CD4-positive, alpha-beta T cell (primary cell): ENCODE data around the gene EML2. TPM values are rescaled to one million over a fixed set of nuclear protein-coding genes. Genes with fewer than 3 reads are reported as not detected.
A peak's percentile ranks its signal among the peaks of the same experiment; 100 is the strongest.

Experiments
- ATAC-seq: fragments of 200-7000 bp; cut with Tn5 transposase; one replicate; pipeline ENCODE4 v1.10.0; 2022; ENCODE audit warnings: mild to moderate bottlenecking; ENCODE audit not compliant: poor library complexity
- CTCF ChIA-PET: fragments of 350-600 bp; sonication (Branson Sonifier 250); formaldehyde crosslinking; loops from one replicate; lab custom pipeline; 2021; ENCODE audit warnings: antibody characterized with exemption, inconsistent platforms; lab: Charles Lee
- POLR2A ChIA-PET: fragments of 350-600 bp; sonication (Branson Sonifier 250); formaldehyde crosslinking; loops from one replicate; lab custom pipeline; 2021; ENCODE audit warnings: antibody characterized with exemption, inconsistent platforms; lab: Charles Lee
- DNase-seq, 14 experiments: peaks; one replicate each; pipeline ENCODE4 v3.0.0-alpha.2; 2013 to 2020; ENCODE audit warnings: mixed read lengths in 2 of 14
- H3K27ac ChIP-seq, 2 donors: one replicate each; pipeline versions ENCODE4 v1.5.1 to v1.7.0; 2013; ENCODE audit warnings: low read length in 2 of 2, low read depth in 1 of 2, mild to moderate bottlenecking in 1 of 2
- H3K27me3 ChIP-seq, 2 experiments: 1 replicate in 1 of 2; 2 replicates in 1 of 2; pipeline versions ENCODE4 v1.6.1 to v1.7.0; 2013; ENCODE audit warnings: low read length in 2 of 2, control low read depth in 1 of 2, mild to moderate bottlenecking in 1 of 2, moderate library complexity in 1 of 2; ENCODE audit not compliant: insufficient read depth in 2 of 2, control insufficient read depth in 1 of 2
- H3K36me3 ChIP-seq: one replicate; pipeline ENCODE4 v1.6.1; 2013; ENCODE audit warnings: low read length, control low read depth; ENCODE audit not compliant: insufficient read depth
- H3K4me1 ChIP-seq: one replicate; pipeline ENCODE4 v1.6.1; 2013; ENCODE audit warnings: low read length, control low read depth; ENCODE audit not compliant: insufficient read depth
- H3K4me3 ChIP-seq: one replicate; pipeline ENCODE4 v1.5.1; 2013; ENCODE audit warnings: mild to moderate bottlenecking, low read length, moderate library complexity
- H3K9me3 ChIP-seq, 2 experiments: 1 replicate in 1 of 2; 2 replicates in 1 of 2; pipeline versions ENCODE4 v1.6.1 to v1.7.0; 2013; ENCODE audit warnings: low read length in 2 of 2, mild to moderate bottlenecking in 2 of 2, control low read depth in 1 of 2, moderate library complexity in 1 of 2; ENCODE audit not compliant: control insufficient read depth in 1 of 2, insufficient read depth in 1 of 2
- H3K27ac Mint-ChIP-seq: one replicate; pipeline ENCODE4 v1.8.0; 2020; ENCODE audit warnings: mixed read lengths
- H3K27me3 Mint-ChIP-seq: one replicate; pipeline ENCODE4 v1.8.0; 2021; ENCODE audit warnings: mixed read lengths
- H3K36me3 Mint-ChIP-seq: one replicate; pipeline ENCODE4 v1.8.0; 2021; ENCODE audit warnings: low read depth, mixed read lengths
- H3K4me1 Mint-ChIP-seq: one replicate; pipeline ENCODE4 v1.8.0; 2021; ENCODE audit warnings: low read depth, mixed read lengths
- H3K4me3 Mint-ChIP-seq: one replicate; pipeline ENCODE4 v1.8.0; 2020; ENCODE audit warnings: mild to moderate bottlenecking, mixed read lengths
- H3K9me3 Mint-ChIP-seq: one replicate; pipeline ENCODE4 v1.8.0; 2020; ENCODE audit warnings: mixed read lengths
- intact Hi-C, 2 experiments: fragments of 100-400 bp; cut with DNase I in 1 of 2; cut with micrococcal nuclease in 1 of 2; formaldehyde crosslinking; loops; one replicate each; pipeline versions ENCODE4 v1.15.1 to v1.9.0; 2023 to 2025; cut with DNase I, micrococcal nuclease
- total RNA-seq, 174 experiments: library from RNA in 2 of 174; stranded (reverse) in 2 of 174; gene quantifications; one replicate each; pipeline ENCODE4 v1.2.3 and lab custom pipeline; 2021 to 2026
- TF ChIP-seq, protein P1 (sequence below): fragments of 200-600 bp; IDR thresholded peaks from one replicate; pipeline ENCODE4 v1.8.0; 2022; ENCODE audit warnings: antibody characterized with exemption, mild to moderate bottlenecking

The EML2 gene
- total RNA-seq, 2 experiments from 2014 or later = 29.2 to 30.4 TPM

GRCh38 chr19:45585158-45585577 lies 54.0 kb downstream of the EML2 start:
- Mint-ChIP-seq H3K9me3 (no peaks in the 10 kb centered on the region), H3K27me3 (peaks cover 18% of the 10 kb centered on the region), H3K4me1 (peaks cover 26% of the 10 kb centered on the region), H3K36me3 (peaks cover 14% of the 10 kb centered on the region), H3K4me3 (peak overlapping the region; percentile 88), H3K27ac (peak overlapping the region; percentile 98)
- intact Hi-C loops = loop anchor here (2.0 to 10.0 kb wide), 3 partner anchors 78 to 160 kb away; partner anchors contain the start of genes ERCC1 (in 1 of the 2), QPCTL (in 1 of the 2), SNRPD2 (in 1 of the 2) and VASP (in 1 of the 2)
- CTCF ChIA-PET = interaction anchor here (0.6 to 1.7 kb wide), 4 partner anchors 27 to 285 kb away, joined by 3 to 7 read pairs (median 4); partner anchors contain the start of gene QPCTL
- Histone ChIP-seq H3K27me3 (peaks cover 0 to 4% of the 10 kb centered on the region in 2 experiments), H3K4me3 (peak overlapping the region; percentile 95), H3K27ac (peak overlapping the region; percentile 98 to 99), H3K36me3 (peaks cover 5% of the 10 kb centered on the region), H3K9me3 (no peaks in the 10 kb centered on the region), H3K4me1 (peaks cover 21% of the 10 kb centered on the region)
- ATAC-seq = no peak
- DNase-seq = no peak
- TF ChIP-seq, protein P1, sequence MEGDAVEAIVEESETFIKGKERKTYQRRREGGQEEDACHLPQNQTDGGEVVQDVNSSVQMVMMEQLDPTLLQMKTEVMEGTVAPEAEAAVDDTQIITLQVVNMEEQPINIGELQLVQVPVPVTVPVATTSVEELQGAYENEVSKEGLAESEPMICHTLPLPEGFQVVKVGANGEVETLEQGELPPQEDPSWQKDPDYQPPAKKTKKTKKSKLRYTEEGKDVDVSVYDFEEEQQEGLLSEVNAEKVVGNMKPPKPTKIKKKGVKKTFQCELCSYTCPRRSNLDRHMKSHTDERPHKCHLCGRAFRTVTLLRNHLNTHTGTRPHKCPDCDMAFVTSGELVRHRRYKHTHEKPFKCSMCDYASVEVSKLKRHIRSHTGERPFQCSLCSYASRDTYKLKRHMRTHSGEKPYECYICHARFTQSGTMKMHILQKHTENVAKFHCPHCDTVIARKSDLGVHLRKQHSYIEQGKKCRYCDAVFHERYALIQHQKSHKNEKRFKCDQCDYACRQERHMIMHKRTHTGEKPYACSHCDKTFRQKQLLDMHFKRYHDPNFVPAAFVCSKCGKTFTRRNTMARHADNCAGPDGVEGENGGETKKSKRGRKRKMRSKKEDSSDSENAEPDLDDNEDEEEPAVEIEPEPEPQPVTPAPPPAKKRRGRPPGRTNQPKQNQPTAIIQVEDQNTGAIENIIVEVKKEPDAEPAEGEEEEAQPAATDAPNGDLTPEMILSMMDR = no peak
- POLR2A ChIA-PET = interaction anchor here (0.6 to 1.9 kb wide), 11 partner anchors 13 to 132 kb away, joined by 3 to 10 read pairs (median 4); partner anchors contain the start of gene EML2

- peaks cover 26% of the 10 kb centered on the region for H3K4me1 Mint-ChIP-seq
- POLR2A ChIA-PET = interaction anchor here (0.6 to 1.9 kb wide), 13 partner anchors 13 to 133 kb away, joined by 3 to 10 read pairs (median 4); partner anchors contain the start of genes EML2, QPCTL and SNRPD2
Measured at GRCh38 chr19:45584332-45585157, 54.7 kb downstream of the EML2 start, which contains the start of gene OPA3. OPA3 (minus strand) TSS chr19:45584802; CDS start chr19:45584764, 38 bp downstream.

More at GRCh38 chr19:45584332-45585157, 54.7 kb downstream of the EML2 start, which contains the start of gene OPA3:
- TF ChIP-seq, protein P1 = no peak
- H3K4me3 ChIP-seq = peak within 1 kb of the TSS; percentile 95
- Mint-ChIP-seq H3K27me3 (peaks cover 12% of the 10 kb centered on the region), H3K4me3 (peak within 1 kb of the TSS; percentile 88), H3K27ac (peak within 1 kb of the TSS; percentile 98), H3K36me3 (peaks cover 14% of the 10 kb centered on the region), H3K9me3 (no peaks in the 10 kb centered on the region)
- H3K27me3 ChIP-seq = peaks cover 0 to under 1% of the 10 kb centered on the region in 2 experiments
- CTCF ChIA-PET = interaction anchor here (0.6 to 1.7 kb wide), 6 partner anchors 26 to 285 kb away, joined by 3 to 7 read pairs (median 4); partner anchors contain the start of gene QPCTL
- H3K4me1 ChIP-seq = peaks cover 21% of the 10 kb centered on the region
- peak; percentile 85 for ATAC-seq
- DNase-seq = peak; percentile 97 to 100 (median 99)
- intact Hi-C loops = loop anchor here (1.0 to 10.0 kb wide), 6 partner anchors 58 to 492 kb away; partner anchors contain the start of genes QPCTL (in 2 of the 2), ERCC1 (in 1 of the 2), PPP1R37 (in 1 of the 2) and SNRPD2 (in 1 of the 2)
- no peaks in the 10 kb centered on the region for H3K9me3 ChIP-seq
- peak within 1 kb of the TSS; percentile 98 to 99 for H3K27ac ChIP-seq
- peaks cover 5% of the 10 kb centered on the region for H3K36me3 ChIP-seq
